GM21737 (cell line): Measurements from ENCODE around the gene TRPC4.

Experiments
- ATAC-seq: cut with Tn5 transposase; IDR thresholded peaks from one replicate; pipeline ENCODE4 v1.9.1; 2021; ENCODE audit warnings: mild to moderate bottlenecking, moderate library complexity; ENCODE audit not compliant: unreplicated experiment

TRPC4 gene

DNA sequence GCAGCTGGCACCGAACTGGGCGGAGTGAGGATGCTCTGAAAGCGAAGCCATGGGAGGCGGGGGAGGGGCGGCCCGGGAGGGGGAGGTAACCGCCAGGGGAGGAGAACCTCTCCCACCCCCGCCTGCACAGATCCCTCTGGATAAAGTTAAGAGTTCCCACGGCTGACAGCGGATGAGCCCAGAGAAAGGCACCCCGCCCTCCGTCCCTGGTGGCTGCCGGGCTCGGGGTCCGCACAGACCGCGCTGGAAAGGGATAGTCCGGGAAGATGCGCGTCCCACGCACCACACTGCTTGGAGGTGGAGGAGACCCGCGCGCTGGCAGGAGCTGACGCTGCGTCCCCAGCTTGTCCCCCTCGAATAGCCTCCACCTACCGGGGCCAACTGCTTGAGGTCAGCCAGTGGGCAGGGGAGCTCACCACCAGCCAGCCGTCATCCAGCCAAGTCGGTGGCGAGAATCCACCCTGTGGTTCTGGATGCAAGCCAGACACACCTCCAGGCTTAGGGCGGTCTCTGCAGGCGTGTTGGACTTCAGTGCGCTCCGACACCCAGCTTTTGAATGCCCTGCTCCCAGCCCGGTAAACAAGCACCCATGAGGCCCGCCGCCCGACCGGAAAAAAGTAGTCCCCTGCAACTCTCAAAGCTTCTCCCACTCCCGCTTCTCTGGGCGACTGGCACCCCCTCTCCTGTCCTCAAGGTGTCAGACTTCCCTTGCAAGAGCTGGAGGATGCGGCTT is at the start of gene TRPC4:
TSS of gene TRPC4 (minus strand) at position 17 of the 733 bp plus-strand sequence. CDS start 86,439 bp downstream, outside the sequence.
- no peak for ATAC-seq

DNA sequence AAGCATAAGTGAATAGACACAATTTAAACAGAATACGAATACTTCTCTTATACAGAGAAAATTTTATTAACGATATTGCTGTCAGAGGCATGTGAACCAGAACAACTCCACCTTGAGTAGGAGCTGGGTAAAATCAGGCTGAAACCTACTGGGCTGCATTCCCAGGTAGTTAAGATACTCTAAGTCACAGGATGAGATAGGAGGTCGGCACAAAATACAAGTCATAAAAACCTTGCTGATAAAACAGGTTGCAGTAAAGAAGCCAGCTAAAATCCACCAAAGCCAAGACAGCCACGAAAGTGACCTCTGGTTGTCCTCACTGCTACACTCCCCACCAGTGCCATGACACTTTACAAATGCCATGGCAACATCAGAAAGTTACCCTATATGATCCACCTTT is 49.2 kb upstream of the TRPC4 start:
- ATAC-seq = no peak

DNA sequence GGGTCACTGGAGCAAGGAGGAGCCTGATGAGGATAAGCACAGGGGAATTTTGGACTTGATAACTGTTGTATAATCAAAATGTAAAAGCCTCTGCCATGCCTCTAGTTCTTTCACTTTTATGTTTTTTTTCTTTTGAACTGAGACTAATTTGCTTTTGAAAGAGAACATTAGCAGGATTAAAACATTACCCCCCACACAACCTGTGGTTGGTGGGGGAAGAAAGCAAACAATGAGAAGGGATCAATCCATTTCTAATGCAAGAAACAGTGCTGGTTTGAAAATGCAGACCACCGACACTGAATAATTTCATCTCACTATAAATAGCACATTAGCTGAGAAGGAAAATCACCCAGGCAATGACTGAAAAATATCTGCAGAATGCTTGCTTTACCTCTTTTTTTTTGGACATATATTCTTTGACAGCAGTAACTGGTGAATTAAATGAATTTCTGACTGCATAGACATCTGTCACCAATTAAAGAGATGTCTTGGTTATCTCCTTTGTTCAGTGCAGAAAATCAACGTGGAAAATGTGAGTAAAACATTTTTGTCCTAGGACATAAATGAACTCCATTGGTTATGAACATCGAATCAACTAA is 48.6 kb upstream of the TRPC4 start:
- no peak for ATAC-seq

DNA sequence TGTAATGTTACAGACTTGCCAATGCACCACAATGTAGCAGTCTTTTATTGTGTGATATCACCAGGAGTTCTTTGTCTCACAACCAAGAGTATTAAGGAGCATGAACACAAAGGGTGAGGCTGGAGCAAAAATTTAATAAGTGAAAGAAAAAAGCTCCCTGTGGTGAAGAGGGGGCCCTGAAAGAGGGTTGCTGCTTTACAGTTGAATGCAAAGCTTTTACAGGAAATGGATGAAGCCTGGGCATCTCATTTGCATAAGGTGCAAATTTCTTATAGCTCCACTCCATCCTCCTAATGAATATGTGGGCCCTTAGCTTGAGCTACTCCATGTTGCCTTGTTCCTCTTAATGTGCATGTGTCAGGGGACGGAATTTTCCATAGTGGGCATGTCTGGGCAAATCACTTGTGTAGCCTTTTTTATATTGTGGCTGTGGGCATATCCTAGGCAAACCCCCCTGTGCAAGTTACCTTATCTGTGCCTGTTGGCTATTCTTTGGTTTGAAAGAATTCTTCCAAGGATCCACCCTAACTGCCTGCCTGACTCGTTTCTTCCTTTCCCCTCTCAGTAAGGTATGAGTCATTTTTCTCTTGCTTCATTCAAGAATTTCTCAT is 45.3 kb upstream of the TRPC4 start:
- ATAC-seq = no peak

DNA sequence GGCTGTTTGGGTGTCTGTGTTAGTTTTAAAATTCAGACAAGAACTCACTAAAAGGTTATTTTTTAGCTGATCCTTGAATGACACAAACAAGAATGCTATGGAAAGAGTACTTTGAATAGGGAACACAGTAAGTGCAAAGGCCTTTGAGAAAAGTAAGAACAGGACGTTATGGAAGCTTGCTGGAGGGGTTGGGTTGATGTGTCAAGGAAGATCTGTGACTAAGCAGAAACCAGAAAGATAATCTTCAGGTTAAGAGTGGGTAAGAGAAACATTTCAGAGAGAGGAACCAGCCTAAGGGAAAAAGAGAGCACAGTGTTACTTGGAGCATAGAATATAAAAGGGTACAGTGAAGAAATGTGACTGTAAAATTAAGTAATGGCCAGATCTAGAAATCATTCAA is 41.2 kb upstream of the TRPC4 start:
- ATAC-seq = no peak

DNA sequence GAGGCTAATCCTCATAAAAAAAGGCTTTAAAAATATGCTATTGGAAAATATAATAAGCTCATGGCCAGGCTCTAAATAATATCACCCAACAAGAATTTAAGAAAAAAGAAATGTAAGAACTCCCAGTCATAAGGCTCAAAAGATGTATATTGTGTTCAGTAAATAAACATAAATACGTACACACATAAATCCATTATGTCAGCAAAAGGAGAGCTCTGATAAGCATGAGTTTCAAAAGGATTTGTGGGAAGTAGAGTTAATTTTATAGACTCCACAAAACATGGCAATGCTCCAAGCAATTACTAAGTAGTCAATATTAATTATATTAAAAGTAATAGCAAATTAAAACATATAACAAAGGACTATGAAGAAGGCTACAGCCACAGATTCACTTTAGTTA is 37.3 kb upstream of the TRPC4 start:
- no peak for ATAC-seq

DNA sequence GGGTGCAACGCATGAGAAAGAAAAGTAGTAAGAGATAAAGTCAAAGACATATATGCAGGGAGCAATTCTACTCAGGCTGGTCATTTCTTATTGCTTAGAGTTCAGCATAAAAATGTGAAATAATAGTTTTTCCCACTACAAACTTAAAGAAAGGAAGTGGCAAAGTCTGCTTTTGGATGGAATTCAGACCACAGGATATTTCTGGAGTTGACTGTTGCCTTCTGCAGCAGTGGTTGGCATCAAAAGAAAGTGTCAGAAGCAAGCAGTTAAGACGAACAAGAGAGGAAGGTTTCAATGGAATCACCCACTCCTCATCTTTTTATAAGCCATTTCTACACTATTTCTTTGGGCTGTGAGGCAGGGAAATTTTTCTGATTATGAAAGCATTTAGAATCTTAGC is 36.2 kb upstream of the TRPC4 start:
- ATAC-seq = no peak

DNA sequence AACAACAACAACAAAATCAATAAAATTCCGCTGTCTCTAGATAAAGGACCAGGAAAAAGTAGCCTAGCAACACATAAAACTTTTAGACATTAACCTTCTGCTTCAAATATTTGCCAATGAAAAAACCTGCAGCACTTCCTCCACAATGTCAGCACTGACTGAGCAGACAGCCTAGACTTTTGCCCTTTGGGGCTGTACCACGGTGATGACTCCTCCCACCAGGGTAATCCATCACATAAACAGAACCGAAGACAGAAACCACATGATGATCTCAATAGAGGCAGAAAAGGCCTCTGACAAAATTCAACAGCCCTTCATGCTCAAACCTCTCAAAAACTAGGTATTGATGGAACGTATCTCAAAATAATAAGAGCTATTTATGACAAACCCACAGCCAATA is 30.2 kb upstream of the TRPC4 start:
- ATAC-seq = no peak

DNA sequence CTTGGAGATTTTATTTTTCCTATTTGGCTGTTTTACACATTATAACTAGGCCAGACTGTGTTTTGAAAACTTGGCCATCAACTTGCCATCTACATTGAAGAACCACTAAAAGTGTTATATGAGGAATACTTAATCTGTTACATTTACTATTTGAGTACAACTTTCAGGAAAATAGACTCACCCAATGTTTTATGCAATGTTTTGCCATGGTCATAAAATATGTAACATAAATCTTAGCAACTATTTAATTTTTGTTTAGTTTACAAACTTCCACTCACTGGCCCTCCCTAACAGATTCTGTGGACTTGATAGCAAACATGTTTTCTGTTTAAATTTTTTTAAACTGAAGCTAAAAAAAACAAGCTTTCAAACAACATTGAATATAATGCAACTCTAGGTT is 23.7 kb upstream of the TRPC4 start:
- ATAC-seq = no peak

DNA sequence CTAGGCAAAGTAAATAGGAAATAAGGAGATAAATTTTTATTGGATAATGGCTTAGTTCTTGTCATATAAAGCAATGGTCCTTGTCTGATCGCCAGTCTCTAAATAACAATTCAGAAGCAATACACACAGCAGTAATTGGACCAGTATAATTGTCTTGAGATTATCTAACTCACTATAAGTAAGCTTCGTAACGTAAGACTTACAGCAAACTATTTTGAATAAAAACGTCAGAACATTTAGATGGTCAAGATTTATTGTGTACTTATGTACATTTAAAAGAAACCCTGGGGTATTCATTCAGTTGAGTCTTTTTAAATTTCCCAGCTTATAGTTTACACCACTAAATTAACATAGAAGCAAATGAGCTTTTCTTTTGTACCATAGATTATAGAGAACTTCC is 20.2 kb upstream of the TRPC4 start:
- ATAC-seq = no peak

DNA sequence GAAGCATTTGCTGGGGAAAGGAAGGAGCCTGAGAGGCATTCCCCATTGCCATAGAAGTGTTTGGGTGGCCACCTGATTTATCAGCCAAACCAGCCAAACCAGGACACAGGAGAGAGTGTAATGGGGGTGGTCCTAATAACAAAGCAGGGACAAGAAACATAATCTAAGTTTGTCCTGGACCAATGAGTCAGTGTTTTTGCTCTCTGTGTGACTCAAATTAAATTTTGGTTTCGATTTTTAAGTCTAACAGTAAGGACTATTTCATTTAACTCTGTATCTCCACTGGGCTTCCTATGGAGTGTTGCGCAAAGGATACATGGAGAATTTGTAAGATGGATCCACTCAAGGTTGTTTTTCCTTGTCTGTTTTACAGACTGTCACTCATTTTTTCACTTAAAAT is 19.5 kb upstream of the TRPC4 start:
- no peak for ATAC-seq

DNA sequence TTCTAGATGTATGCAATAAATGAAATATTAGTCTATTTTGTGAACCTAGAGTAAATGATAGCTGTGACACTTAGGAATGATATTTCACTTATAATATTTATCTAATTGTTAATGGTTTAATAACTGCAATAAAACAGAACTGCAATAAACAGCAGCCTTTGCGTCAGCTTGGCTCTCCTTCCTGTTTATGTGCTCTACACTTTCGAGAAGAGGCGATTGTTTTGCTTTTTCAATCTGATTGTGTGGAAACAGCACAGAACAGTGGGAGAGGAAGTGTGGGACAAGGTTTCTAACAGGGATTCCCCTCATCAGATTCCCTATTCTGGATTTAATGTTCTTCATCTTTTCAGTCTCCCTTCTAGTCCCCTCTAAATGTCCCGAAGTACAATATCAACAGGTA is 17.3 kb upstream of the TRPC4 start:
- ATAC-seq = no peak

DNA sequence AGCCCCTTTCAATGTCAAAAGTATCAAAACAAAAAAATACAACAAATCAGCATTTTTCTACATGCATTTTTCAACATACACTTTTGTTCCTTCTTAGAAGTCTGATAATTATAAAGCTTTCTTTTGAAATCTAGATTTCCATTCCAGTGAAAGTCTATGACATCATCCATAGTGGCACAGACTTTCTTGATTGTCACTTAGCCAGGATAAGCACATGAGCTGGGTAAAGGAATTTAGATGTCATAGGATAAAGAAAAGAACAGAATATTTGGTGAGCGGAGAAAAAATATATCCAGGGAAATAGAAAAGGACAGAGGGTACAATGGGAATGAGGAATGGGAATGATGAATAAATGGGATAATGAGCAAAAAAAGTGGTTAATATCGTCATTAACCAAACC is 15.1 kb upstream of the TRPC4 start:
- no peak for ATAC-seq

DNA sequence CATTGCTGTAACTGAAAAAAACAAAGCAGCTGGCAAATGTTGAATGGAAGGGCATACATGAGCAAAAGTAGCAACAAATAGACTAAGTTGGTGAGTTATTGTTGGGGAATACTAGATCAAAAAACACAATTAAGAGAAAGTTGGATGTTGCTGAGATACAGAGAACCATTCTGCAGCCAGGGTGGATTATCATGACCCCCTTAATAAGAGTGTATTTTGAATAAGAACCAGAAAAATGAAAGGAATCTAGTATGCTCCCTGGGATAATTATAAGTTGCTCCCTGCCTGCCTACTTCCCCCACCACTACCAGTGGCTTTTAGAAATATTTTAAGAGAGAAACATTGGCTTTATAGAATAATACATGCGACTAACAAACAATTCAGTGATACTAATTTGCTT is 14.5 kb upstream of the TRPC4 start:
- no peak for ATAC-seq

DNA sequence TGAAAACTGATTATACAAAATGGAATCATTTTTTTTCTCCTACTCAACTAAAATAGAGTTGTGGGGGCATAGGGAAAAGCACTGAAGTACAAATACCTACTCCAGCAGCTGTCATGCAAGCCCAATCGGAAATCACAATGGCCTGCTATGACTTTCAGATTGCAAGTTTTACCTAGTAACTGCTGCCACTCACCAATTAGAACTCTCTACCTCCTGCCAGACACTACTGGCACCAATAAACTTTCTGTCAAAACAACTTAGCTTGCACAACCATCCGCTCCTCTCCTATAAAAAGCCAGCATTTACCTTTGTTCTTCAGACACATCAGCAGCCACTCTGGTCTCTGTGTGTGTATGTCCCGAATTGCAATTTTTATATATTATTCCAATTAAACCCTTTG is 9.3 kb upstream of the TRPC4 start:
- ATAC-seq = no peak

DNA sequence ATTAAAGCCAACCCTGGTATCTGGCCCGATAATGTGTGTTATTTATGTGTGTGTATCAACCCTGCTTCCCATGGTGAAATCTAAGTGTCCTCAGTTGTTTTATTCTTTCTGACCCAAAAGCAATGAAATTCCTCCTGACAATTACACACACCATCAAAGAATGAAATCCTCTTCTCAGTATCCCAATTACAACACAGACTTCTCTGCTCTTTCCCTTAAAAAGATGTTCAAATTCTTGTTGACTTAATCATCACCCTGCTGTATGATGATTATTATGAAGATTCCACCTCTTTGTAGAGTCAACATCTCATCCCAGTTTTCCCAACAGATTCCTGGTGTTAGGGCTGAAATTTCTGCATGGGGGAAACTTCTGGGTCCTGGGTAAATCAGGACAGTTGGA is 8.9 kb upstream of the TRPC4 start:
- ATAC-seq = no peak

DNA sequence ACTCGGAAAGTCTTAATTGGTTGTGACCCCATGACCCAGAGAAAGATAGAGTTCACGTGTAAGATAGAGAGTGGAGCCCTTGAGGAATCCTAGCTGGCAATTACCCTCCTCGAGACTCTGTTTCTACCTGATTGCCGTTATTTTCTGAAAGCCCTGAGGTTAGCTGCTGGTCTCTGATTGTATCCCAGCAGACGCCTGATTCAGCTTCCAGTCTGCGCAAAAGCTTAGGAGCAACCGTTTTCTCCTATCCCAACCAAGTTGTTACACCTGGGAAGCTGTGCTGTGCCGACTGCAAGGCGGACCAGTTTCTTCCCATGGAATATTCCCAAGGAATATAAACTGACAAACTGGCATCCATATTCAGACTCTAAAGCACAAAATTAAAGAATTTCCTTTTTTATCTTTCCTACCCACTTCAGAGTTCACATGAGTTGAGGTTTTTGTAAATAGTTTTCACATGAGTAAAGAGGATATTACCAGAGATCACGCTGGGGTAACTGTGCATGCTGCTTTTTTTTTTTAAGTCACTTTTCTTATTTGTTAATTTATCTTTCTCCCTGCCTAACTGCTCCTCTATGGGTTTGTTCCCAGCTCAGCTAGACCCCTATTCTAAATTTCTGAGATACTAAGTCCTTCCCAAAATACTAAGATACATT is 1.5 kb upstream of the TRPC4 start:
- no peak for ATAC-seq

DNA sequence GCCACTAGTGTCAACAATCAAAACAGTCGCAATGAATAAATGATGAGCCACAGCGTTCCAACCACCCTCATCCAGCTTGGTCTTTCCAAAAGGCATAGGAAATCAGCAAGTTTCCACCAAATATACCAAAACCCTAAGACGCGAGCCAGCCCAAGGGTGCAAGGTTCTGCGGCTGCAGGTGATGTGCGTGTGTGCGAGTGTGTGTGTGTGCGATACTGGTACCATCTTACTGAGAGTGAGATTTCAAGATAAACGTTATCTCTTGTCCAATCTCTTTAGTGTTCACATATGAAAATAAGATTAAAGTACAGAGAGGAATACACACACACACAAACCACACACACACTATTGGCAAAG is 895 bp upstream of the TRPC4 start:
- ATAC-seq = no peak

DNA sequence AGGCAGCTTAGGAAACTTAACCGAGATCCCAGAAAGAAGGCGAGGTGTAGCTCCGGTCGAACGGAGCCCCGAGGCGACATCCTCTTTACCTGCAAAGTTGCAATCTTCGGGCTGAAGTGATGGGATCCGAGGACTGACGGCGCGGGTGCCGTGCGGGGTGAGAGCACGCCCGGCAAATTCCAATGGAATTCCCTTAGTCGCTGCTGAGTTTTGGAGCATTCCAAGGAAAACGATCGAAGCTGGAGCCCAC is 141 bp downstream of the TRPC4 start:
- no peak for ATAC-seq

DNA sequence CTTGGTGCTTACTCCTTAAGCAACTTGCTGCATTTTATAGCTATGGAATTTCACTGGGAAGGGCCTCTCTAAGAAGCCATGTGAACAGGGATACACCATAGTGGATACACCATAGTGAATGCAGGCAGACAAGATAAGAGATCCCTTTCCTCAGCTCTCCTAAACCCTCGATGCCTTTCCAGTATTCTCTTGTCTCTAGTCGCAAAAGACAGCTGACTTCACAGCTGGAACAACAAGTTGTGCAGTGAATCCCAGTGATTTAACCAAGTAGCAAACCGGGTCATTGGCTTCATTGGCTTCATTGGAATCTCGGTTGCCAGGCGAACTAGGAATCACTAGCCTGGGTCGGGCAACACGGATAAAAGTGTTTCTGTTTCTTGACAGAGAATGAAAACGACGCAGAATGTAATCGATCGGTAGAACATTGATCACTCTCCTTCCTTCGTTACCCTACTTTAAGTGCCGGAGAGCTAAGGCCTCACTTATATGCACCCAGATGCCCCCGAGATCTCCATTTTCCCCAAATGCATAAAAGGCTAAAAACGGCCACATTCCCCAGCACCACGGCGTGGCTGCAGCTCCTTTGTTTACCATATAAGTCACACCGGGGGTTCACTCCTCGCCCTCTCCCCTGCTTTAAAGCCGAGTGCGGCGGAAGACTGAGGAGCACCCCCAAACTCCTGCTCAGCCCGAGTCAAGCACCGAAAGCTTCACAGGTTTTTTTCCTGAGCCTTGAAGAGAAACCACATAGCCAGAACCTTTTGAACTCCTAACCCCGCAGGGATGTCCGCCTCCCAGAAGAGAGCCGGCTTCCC is 674 bp downstream of the TRPC4 start:
- no peak for ATAC-seq

DNA sequence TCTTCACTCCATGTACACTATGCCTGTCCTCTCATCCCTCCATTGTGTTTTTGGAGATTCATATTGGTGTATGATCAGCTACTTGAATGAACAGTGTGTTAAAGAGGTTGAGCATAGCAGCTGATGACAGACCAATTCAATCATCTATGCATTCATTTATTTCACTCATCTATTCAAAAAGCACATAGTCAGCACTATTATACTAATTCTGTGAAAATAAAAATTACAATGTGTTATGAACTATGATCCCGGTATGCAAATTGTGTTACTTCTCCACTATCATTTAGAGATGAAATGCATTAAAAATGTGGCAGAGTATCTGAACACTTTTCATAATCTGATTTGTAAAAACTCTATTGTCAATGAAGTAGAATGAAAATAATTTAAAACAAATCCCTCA is 5.9 kb downstream of the TRPC4 start:
- ATAC-seq = no peak

DNA sequence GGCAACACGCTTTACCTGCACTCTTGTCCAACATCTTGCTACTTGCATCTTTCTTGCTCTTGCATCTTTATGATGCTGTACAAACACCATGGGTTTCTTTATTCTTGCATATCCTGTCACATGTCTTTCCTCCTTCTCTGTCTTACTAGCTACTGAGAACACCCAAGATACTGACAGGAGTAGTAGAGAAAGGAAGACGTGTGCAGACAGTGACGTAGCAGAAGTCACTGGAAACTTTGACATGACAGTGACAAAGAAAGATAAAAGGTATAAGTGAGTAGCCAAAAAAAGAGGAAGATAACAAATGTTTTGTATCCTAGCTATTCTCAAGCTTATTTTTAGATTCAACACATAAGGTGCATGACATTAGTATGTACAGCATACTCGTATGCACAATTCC is 34.2 kb downstream of the TRPC4 start:
- no peak for ATAC-seq
